ENCODE data around the gene UBA5. TPM values are rescaled to one million over a fixed set of nuclear protein-coding genes. Genes with fewer than 3 reads are reported as not detected.

Gene UBA5
- total and polyA plus RNA-seq, 4 donors = 15.3 to 51.9 (median 36.0) TPM

GRCh38 chr3:132703733-132704132, 43.6 kb downstream of the UBA5 start:
- WGBS = 94% methylated on average over 2 of the region's 2 CpGs
- peaks cover 4 to 58% (median 44%) of the 10 kb centered on the region in 4 donors for H3K36me3 ChIP-seq (ENCODE audit: control insufficient read depth in 4 of 4, insufficient read depth in 3 of 4, low read depth in 1 of 4, low read length in 3 of 4)
- no peak overlapping the region for H3K4me3 ChIP-seq (ENCODE audit: low read depth in 1 of 3, low read length in 3 of 3)
- H3K27me3 ChIP-seq (ENCODE audit: control insufficient read depth in 4 of 4, insufficient read depth in 4 of 4, low read length in 3 of 4) = no peaks in the 10 kb centered on the region
- H3K9ac ChIP-seq (ENCODE audit: low read depth in 1 of 2, low read length in 2 of 2) = no peak overlapping the region
- TF ChIP-seq, protein P1, sequence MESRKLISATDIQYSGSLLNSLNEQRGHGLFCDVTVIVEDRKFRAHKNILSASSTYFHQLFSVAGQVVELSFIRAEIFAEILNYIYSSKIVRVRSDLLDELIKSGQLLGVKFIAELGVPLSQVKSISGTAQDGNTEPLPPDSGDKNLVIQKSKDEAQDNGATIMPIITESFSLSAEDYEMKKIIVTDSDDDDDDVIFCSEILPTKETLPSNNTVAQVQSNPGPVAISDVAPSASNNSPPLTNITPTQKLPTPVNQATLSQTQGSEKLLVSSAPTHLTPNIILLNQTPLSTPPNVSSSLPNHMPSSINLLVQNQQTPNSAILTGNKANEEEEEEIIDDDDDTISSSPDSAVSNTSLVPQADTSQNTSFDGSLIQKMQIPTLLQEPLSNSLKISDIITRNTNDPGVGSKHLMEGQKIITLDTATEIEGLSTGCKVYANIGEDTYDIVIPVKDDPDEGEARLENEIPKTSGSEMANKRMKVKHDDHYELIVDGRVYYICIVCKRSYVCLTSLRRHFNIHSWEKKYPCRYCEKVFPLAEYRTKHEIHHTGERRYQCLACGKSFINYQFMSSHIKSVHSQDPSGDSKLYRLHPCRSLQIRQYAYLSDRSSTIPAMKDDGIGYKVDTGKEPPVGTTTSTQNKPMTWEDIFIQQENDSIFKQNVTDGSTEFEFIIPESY (IDR thresholded peaks at IDR 0.05) = no peak
- TF ChIP-seq, protein P2, sequence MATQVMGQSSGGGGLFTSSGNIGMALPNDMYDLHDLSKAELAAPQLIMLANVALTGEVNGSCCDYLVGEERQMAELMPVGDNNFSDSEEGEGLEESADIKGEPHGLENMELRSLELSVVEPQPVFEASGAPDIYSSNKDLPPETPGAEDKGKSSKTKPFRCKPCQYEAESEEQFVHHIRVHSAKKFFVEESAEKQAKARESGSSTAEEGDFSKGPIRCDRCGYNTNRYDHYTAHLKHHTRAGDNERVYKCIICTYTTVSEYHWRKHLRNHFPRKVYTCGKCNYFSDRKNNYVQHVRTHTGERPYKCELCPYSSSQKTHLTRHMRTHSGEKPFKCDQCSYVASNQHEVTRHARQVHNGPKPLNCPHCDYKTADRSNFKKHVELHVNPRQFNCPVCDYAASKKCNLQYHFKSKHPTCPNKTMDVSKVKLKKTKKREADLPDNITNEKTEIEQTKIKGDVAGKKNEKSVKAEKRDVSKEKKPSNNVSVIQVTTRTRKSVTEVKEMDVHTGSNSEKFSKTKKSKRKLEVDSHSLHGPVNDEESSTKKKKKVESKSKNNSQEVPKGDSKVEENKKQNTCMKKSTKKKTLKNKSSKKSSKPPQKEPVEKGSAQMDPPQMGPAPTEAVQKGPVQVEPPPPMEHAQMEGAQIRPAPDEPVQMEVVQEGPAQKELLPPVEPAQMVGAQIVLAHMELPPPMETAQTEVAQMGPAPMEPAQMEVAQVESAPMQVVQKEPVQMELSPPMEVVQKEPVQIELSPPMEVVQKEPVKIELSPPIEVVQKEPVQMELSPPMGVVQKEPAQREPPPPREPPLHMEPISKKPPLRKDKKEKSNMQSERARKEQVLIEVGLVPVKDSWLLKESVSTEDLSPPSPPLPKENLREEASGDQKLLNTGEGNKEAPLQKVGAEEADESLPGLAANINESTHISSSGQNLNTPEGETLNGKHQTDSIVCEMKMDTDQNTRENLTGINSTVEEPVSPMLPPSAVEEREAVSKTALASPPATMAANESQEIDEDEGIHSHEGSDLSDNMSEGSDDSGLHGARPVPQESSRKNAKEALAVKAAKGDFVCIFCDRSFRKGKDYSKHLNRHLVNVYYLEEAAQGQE (IDR thresholded peaks at IDR 0.05) = no peak
- TF ChIP-seq FOXA1 (IDR thresholded peaks at IDR 0.05) (no peak), SP1 (IDR thresholded peaks at IDR 0.05) (no peak), RAD21 (IDR thresholded peaks at IDR 0.05) (no peak), TAF1 (conservative IDR thresholded peaks at IDR 0.05) (no peak), RXRA (IDR thresholded peaks at IDR 0.05) (no peak), HNF4G (IDR thresholded peaks at IDR 0.05) (no peak)
- H3K27ac ChIP-seq (ENCODE audit: low read depth in 1 of 2, low read length in 2 of 2) = no peak overlapping the region
- DNase-seq (ENCODE audit: low spot score) = no peak
- H3K4me1 ChIP-seq (ENCODE audit: control insufficient read depth in 4 of 4, insufficient read depth in 4 of 4, low read length in 3 of 4) = no peaks in the 10 kb centered on the region
- no peaks in the 10 kb centered on the region for H3K9me3 ChIP-seq (ENCODE audit: control insufficient read depth in 4 of 4, low read length in 3 of 4)

DNA sequence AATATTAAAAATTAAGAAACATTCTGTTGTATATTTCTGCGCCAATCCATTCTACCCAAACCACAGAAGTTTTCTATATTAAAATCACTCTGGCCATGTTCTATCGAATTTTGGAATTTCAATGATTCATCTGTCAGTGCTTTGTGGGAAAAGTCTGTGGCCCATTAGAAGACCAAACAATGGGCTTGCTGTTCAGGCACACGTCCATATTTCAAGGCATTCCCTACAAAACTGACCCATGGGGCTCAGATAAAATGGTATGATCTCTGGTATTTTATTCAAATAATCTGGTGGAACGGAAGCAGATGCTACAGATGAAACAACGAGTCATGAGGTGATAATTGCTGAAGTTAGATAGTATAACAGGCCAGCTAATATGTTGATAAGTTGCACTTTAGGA, 49.6 kb downstream of the UBA5 start:
- Histone ChIP-seq H3K4me3 (ENCODE audit: low read depth in 1 of 3, low read length in 3 of 3) (no peak overlapping the region), H3K4me1 (ENCODE audit: control insufficient read depth in 4 of 4, insufficient read depth in 4 of 4, low read length in 3 of 4) (no peaks in the 10 kb centered on the region), H3K36me3 (ENCODE audit: control insufficient read depth in 4 of 4, insufficient read depth in 3 of 4, low read depth in 1 of 4, low read length in 3 of 4) (peaks cover 4 to 37% (median 28%) of the 10 kb centered on the region in 4 donors), H3K27ac (ENCODE audit: low read depth in 1 of 2, low read length in 2 of 2) (no peak overlapping the region), H3K27me3 (ENCODE audit: control insufficient read depth in 4 of 4, insufficient read depth in 4 of 4, low read length in 3 of 4) (no peaks in the 10 kb centered on the region), H3K9me3 (ENCODE audit: control insufficient read depth in 4 of 4, low read length in 3 of 4) (no peaks in the 10 kb centered on the region), H3K9ac (ENCODE audit: low read depth in 1 of 2, low read length in 2 of 2) (no peak overlapping the region)
- DNase-seq (ENCODE audit: low spot score) = no peak
- TF ChIP-seq HNF4A (conservative IDR thresholded peaks at IDR 0.05) (no peak), SP1 (IDR thresholded peaks at IDR 0.05) (no peak), RAD21 (IDR thresholded peaks at IDR 0.05) (no peak), JUND (IDR thresholded peaks at IDR 0.05) (no peak), EGR1 (IDR thresholded peaks at IDR 0.05; ENCODE audit: low read depth in 2 of 2) (no peak), FOXA2 (IDR thresholded peaks at IDR 0.05) (no peak)
- TF ChIP-seq, protein P1 (IDR thresholded peaks at IDR 0.05) = no peak
- TF ChIP-seq, protein P3, sequence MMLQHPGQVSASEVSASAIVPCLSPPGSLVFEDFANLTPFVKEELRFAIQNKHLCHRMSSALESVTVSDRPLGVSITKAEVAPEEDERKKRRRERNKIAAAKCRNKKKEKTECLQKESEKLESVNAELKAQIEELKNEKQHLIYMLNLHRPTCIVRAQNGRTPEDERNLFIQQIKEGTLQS (IDR thresholded peaks at IDR 0.05) = no peak
- TF ChIP-seq, protein P4, sequence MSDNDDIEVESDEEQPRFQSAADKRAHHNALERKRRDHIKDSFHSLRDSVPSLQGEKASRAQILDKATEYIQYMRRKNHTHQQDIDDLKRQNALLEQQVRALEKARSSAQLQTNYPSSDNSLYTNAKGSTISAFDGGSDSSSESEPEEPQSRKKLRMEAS (IDR thresholded peaks at IDR 0.05) = no peak
- WGBS = 95% methylated on average over 5 of the region's 5 CpGs

Measured in liver (tissue), 9 donors.